ENCODE results near the gene RPAIN. TPM values are rescaled to one million over a fixed set of nuclear protein-coding genes. Genes with fewer than 3 reads are reported as not detected.
A peak's percentile ranks its signal among the peaks of the same experiment; 100 is the strongest.
"Not testable (repeated sequence)": the region's sequence is repeated elsewhere in the genome, so short reads cannot be mapped to it uniquely, and the experiment has no call there.

Gene RPAIN
- total RNA-seq, 2 donors from 2014 or later: 69.3 to 87.8 TPM

DNA sequence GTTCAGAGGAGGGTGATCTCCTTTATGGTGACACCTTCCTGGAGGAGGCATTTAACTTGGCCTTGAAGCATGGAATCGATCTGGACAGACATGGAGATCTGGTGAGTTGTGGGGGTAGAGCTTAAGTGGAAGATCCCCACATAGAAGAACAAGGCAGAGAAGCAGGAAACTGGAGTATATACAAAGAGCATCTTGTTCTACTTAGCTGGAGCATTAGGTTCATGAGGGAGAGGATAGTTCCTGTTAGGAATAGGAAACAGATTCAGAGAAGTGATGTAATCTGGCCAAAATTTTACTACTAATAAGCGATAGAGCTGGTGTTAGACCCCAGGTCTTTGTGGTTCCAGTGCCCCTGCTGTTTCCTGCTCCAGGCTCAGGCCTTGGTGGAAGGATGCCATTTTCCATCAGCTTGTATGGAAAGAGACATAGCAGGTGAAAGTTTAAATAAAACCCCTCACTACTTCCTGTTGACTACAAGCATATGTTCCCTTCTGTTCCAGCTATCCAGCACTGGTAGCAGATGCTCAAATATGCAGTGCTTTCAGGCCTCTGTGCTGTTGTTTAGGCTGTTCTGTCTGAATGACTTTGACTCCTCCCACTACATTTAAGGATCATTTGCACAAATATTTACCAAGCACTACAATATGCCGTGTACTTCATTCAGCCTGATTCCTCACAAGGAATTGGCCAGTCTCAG lies 9.4 kb downstream of the RPAIN start:
- DNase-seq: no peak
- no peak overlapping the region for H3K9ac ChIP-seq (ENCODE audit: extremely low read depth, low read length, poor library complexity, severe bottlenecking)
- H3K36me3 Mint-ChIP-seq (ENCODE audit: low read depth): peaks cover 86% of the 10 kb centered on the region
- H3K27me3 ChIP-seq (ENCODE audit: control insufficient read depth, insufficient read depth, low read length, poor library complexity, severe bottlenecking): no peaks in the 10 kb centered on the region
- no peaks in the 10 kb centered on the region for H3K9me3 ChIP-seq (ENCODE audit: control insufficient read depth, low read length)
- no peak overlapping the region for H3K27ac Mint-ChIP-seq
- no peak overlapping the region for H3K4me3 Mint-ChIP-seq
- H3K4me3 ChIP-seq (ENCODE audit: low read length): no peak overlapping the region
- H3K4me1 Mint-ChIP-seq: no peaks in the 10 kb centered on the region
- H3K4me1 ChIP-seq (ENCODE audit: control insufficient read depth, insufficient read depth, low read length): no peaks in the 10 kb centered on the region
- no peaks in the 10 kb centered on the region for H3K9me3 Mint-ChIP-seq
- no peaks in the 10 kb centered on the region for H3K27me3 Mint-ChIP-seq (ENCODE audit: insufficient read depth)
- WGBS, 2 experiments (ENCODE audit: insufficient coverage in 1 of 2, insufficient read length in 1 of 2): 94 to 95% methylated on average over 3 of the region's 3 CpGs
- TF ChIP-seq, protein P1, sequence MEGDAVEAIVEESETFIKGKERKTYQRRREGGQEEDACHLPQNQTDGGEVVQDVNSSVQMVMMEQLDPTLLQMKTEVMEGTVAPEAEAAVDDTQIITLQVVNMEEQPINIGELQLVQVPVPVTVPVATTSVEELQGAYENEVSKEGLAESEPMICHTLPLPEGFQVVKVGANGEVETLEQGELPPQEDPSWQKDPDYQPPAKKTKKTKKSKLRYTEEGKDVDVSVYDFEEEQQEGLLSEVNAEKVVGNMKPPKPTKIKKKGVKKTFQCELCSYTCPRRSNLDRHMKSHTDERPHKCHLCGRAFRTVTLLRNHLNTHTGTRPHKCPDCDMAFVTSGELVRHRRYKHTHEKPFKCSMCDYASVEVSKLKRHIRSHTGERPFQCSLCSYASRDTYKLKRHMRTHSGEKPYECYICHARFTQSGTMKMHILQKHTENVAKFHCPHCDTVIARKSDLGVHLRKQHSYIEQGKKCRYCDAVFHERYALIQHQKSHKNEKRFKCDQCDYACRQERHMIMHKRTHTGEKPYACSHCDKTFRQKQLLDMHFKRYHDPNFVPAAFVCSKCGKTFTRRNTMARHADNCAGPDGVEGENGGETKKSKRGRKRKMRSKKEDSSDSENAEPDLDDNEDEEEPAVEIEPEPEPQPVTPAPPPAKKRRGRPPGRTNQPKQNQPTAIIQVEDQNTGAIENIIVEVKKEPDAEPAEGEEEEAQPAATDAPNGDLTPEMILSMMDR (conservative IDR thresholded peaks at IDR 0.05): no peak
- no peak overlapping the region for H3K27ac ChIP-seq (ENCODE audit: low read depth, low read length)
- peaks cover 82% of the 10 kb centered on the region for H3K36me3 ChIP-seq (ENCODE audit: control insufficient read depth, insufficient read depth, low read length)

- peaks cover 81% of the 10 kb centered on the region for H3K36me3 Mint-ChIP-seq (ENCODE audit: low read depth)
- Histone ChIP-seq H3K36me3 (ENCODE audit: control insufficient read depth, insufficient read depth, low read length) (peaks cover 80% of the 10 kb centered on the region), H3K27me3 (ENCODE audit: control insufficient read depth, insufficient read depth, low read length, poor library complexity, severe bottlenecking) (no peaks in the 10 kb centered on the region), H3K9me3 (ENCODE audit: control insufficient read depth, low read length) (no peaks in the 10 kb centered on the region), H3K27ac (ENCODE audit: low read depth, low read length) (no peak overlapping the region), H3K4me3 (ENCODE audit: low read length) (no peak overlapping the region), H3K4me1 (ENCODE audit: control insufficient read depth, insufficient read depth, low read length) (no peaks in the 10 kb centered on the region), H3K9ac (ENCODE audit: extremely low read depth, low read length, poor library complexity, severe bottlenecking) (no peak overlapping the region)
- 93 to 100% methylated on average over 3 of the region's 3 CpGs for WGBS, 2 experiments (ENCODE audit: insufficient coverage in 1 of 2, insufficient read length in 1 of 2)
- TF ChIP-seq, protein P1 (conservative IDR thresholded peaks at IDR 0.05): no peak
- H3K4me1 Mint-ChIP-seq: no peaks in the 10 kb centered on the region
- H3K27ac Mint-ChIP-seq: no peak overlapping the region
- DNase-seq: no peak
- H3K9me3 Mint-ChIP-seq: no peaks in the 10 kb centered on the region
- no peak overlapping the region for H3K4me3 Mint-ChIP-seq
- no peaks in the 10 kb centered on the region for H3K27me3 Mint-ChIP-seq (ENCODE audit: insufficient read depth)
Measured at GRCh38 chr17:5430413-5430999, 10.5 kb downstream of the RPAIN start.

DNA sequence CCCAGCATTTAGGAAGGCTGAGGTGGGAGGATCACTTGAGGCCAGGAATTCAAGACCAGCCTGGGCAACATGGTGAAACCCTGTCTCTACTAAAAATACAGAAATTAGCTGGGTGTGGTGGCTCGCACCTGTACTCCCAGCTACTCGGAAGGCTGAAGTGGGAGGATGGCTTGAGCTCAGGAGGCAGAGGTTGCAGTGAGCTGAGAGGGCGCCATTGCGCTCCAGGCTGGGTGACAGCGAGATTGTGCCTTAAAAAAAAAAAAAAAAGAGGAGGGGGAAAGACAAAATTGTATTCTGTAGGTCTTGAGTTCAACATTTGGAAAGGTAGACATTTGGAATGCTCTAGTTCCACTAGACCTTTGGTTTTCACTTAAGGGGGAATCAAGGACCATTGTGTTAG lies 11.3 kb downstream of the RPAIN start:
- H3K36me3 ChIP-seq (ENCODE audit: control insufficient read depth, insufficient read depth, low read length): peaks cover 79% of the 10 kb centered on the region
- DNase-seq: peak; percentile 88
- not testable (repeated sequence) for H3K4me3 ChIP-seq (ENCODE audit: low read length); H3K4me1 Mint-ChIP-seq; H3K9me3 Mint-ChIP-seq; H3K9ac ChIP-seq (ENCODE audit: extremely low read depth, low read length, poor library complexity, severe bottlenecking); H3K4me3 Mint-ChIP-seq; H3K27me3 Mint-ChIP-seq (ENCODE audit: insufficient read depth); H3K9me3 ChIP-seq (ENCODE audit: control insufficient read depth, low read length); H3K27me3 ChIP-seq (ENCODE audit: control insufficient read depth, insufficient read depth, low read length, poor library complexity, severe bottlenecking); H3K4me1 ChIP-seq (ENCODE audit: control insufficient read depth, insufficient read depth, low read length); H3K27ac ChIP-seq (ENCODE audit: low read depth, low read length); H3K27ac Mint-ChIP-seq
- peaks cover 78% of the 10 kb centered on the region for H3K36me3 Mint-ChIP-seq (ENCODE audit: low read depth)
- TF ChIP-seq, protein P1 (conservative IDR thresholded peaks at IDR 0.05): peak; percentile 64
- WGBS, 2 experiments (ENCODE audit: insufficient coverage in 1 of 2, insufficient read length in 1 of 2): 82 to 83% methylated on average over 5 of the region's 5 CpGs

Data from endodermal cell (in vitro differentiated cells).